SK-N-SH (cell line): ENCODE measurements around the gene PRR12. TPM values are rescaled to one million over a fixed set of nuclear protein-coding genes. Genes with fewer than 3 reads are reported as not detected.

Experiments
- CTCF ChIA-PET: fragments of 300-600, 350-600 bp; formaldehyde crosslinking; extraction: SDS; loops from one replicate; lab custom pipeline; 2021; lab: Yijun Ruan, JAX
- POLR2A ChIA-PET: fragments of 350-600 bp; sonication (Branson Sonifier 250); formaldehyde crosslinking; extraction: SDS; loops from one replicate; lab custom pipeline; 2020; ENCODE audit warnings: antibody characterized with exemption, inconsistent platforms; lab: Yijun Ruan, JAX
- DNase-seq: peaks from one replicate; pipeline ENCODE4 v3.0.0; 2012
- H2AFZ ChIP-seq: fragments of 200-600 bp; sonication (generic); 2 replicates; pipeline ENCODE4 v1.8.1; 2016; ENCODE audit warnings: antibody characterized with exemption, mild to moderate bottlenecking, low read depth
- H3F3A ChIP-seq: fragments of 200-600 bp; sonication (generic); replicated peaks from 2 replicates; pipeline ENCODE3; 2016; ENCODE audit warnings: antibody characterized with exemption, mild to moderate bottlenecking; ENCODE audit not compliant: insufficient read depth
- H3K27ac ChIP-seq, 2 experiments: fragments of 200-500 bp in 1 of 2; fragments of 200-600 bp in 1 of 2; sonication (Bioruptor generic) in 1 of 2; sonication (generic), shearing (Covaris generic) in 1 of 2; 2 replicates each; pipeline versions ENCODE4 v1.5.1 to v1.6.1; 2014 to 2016; ENCODE audit warnings: low read depth in 2 of 2, inconsistent platforms in 1 of 2, low read length in 1 of 2, mild to moderate bottlenecking in 1 of 2, mixed read lengths in 1 of 2
- H3K27me3 ChIP-seq: fragments of 200-600 bp; sonication (generic), shearing (Covaris generic); 2 replicates; pipeline ENCODE4 v1.6.1; 2016; ENCODE audit warnings: mixed run types; ENCODE audit not compliant: insufficient read depth
- H3K36me3 ChIP-seq, 2 experiments: fragments of 200-500 bp in 1 of 2; fragments of 200-600 bp in 1 of 2; sonication (Bioruptor generic) in 1 of 2; sonication (generic) in 1 of 2; replicated peaks in 1 of 2; 2 replicates each; pipeline versions ENCODE3 to v1.5.1; 2014 to 2016; ENCODE audit warnings: low read length in 1 of 2, mild to moderate bottlenecking in 1 of 2; ENCODE audit not compliant: insufficient read depth in 2 of 2, control insufficient read depth in 1 of 2
- H3K4me1 ChIP-seq, 2 experiments: fragments of 200-500 bp in 1 of 2; fragments of 200-600 bp in 1 of 2; sonication (Bioruptor generic) in 1 of 2; sonication (generic), shearing (Covaris generic) in 1 of 2; 2 replicates each; pipeline versions ENCODE4 v1.5.1 to v1.6.1; 2014 to 2016; ENCODE audit warnings: low read depth in 1 of 2, low read length in 1 of 2, mixed run types in 1 of 2; ENCODE audit not compliant: insufficient read depth in 2 of 2, control insufficient read depth in 1 of 2
- H3K4me2 ChIP-seq: fragments of 200-600 bp; sonication (generic), shearing (Covaris generic); 2 replicates; pipeline ENCODE4 v1.6.1; 2017; ENCODE audit warnings: mixed run types
- H3K4me3 ChIP-seq, 2 experiments: fragments of 200-500 bp in 1 of 2; fragments of 200-600 bp in 1 of 2; sonication (Bioruptor generic) in 1 of 2; sonication (generic), shearing (Covaris generic) in 1 of 2; 2 replicates each; pipeline versions ENCODE4 v1.5.1 to v1.8.1; 2014 to 2016; ENCODE audit warnings: low read depth in 2 of 2, inconsistent platforms in 1 of 2, low read length in 1 of 2, mild to moderate bottlenecking in 1 of 2, mixed read lengths in 1 of 2, moderate library complexity in 1 of 2
- H3K79me2 ChIP-seq: fragments of 200-600 bp; sonication (generic); 2 replicates; pipeline ENCODE4 v1.8.1; 2017; ENCODE audit warnings: mild to moderate bottlenecking; ENCODE audit not compliant: insufficient read depth
- H3K9ac ChIP-seq: fragments of 200-600 bp; sonication (generic); 2 replicates; pipeline ENCODE4 v1.6.1; 2017; ENCODE audit warnings: mixed run types
- H3K9me2 ChIP-seq: fragments of 200-600 bp; sonication (generic); 2 replicates; pipeline ENCODE4 v1.6.1; 2017; ENCODE audit warnings: mixed run types
- H3K9me3 ChIP-seq: fragments of 200-600 bp; sonication (generic); 2 replicates; pipeline ENCODE4 v1.6.1; 2017; ENCODE audit warnings: mixed run types, mild to moderate bottlenecking, moderate library complexity
- H4K20me1 ChIP-seq: fragments of 200-600 bp; sonication (generic); 2 replicates; pipeline ENCODE4 v1.6.1; 2017; ENCODE audit warnings: mild to moderate bottlenecking, mixed run types; ENCODE audit not compliant: insufficient read depth
- EZH2phosphoT487 ChIP-seq: fragments of 200-600 bp; sonication (generic); IDR thresholded peaks from 2 replicates; pipeline ENCODE4 v1.6.1; 2017; ENCODE audit warnings: low read depth, mixed run types, mild to moderate bottlenecking, antibody characterized with exemption, moderate library complexity, borderline replicate concordance
- FOXJ3 ChIP-seq: sonication (generic); formaldehyde crosslinking; IDR thresholded peaks from 2 replicates; pipeline ENCODE4 v1.5.1; 2020; ENCODE audit warnings: mild to moderate bottlenecking, missing genetic modification reagents
- FOXM1 ChIP-seq: IDR thresholded peaks from 2 replicates; pipeline ENCODE4 v1.4.0; 2012; ENCODE audit warnings: low read depth, mild to moderate bottlenecking
- GATA2 ChIP-seq: sonication (generic); formaldehyde crosslinking; IDR thresholded peaks from 2 replicates; pipeline ENCODE4 v1.5.0; 2020; ENCODE audit warnings: mild to moderate bottlenecking, missing genetic modification reagents
- MEF2A ChIP-seq: IDR thresholded peaks from 2 replicates; pipeline ENCODE4 v1.4.0; 2012; ENCODE audit warnings: low read depth, borderline replicate concordance
- MXI1 ChIP-seq: IDR thresholded peaks from 2 replicates; pipeline ENCODE4 v1.6.1; 2012; ENCODE audit warnings: mild to moderate bottlenecking, low read depth, low read length, improper control_type of control experiment
- NRF1 ChIP-seq: IDR thresholded peaks from 2 replicates; pipeline ENCODE4 v1.6.1; 2012; ENCODE audit warnings: low read depth, mild to moderate bottlenecking, low read length
- PBX3 ChIP-seq: IDR thresholded peaks from 2 replicates; pipeline ENCODE4; 2012
- POLR2AphosphoS5 ChIP-seq: IDR thresholded peaks from 2 replicates; pipeline ENCODE4 v1.6.1; 2012; ENCODE audit warnings: low read depth, low read length
- RFX5 ChIP-seq: IDR thresholded peaks from 2 replicates; pipeline ENCODE4 v1.6.1; 2012; ENCODE audit warnings: mild to moderate bottlenecking, improper control_type of control experiment, low read length
- SMC3 ChIP-seq: IDR thresholded peaks from 2 replicates; pipeline ENCODE4 v1.6.1; 2012; ENCODE audit warnings: low read depth, low read length, improper control_type of control experiment
- TCF12 ChIP-seq: IDR thresholded peaks from 2 replicates; pipeline ENCODE4 v1.4.0; 2012
- USF2 ChIP-seq: fragments of 150-350 bp; IDR thresholded peaks from 2 replicates; pipeline ENCODE4 v1.6.1; 2017; ENCODE audit warnings: antibody characterized with exemption, low read length, low read depth, borderline replicate concordance
- WGBS: methylation state at CpG from one replicate; pipeline ENCODE4 v1.1.6; 2017; ENCODE audit warnings: low lambda C conversion rate; 5-methylcytosine and 5-hydroxymethylcytosine counted together
- polyA plus RNA-seq, 3 experiments: library from polyadenylated mRNA; depleted of rRNA; stranded (reverse); fragments of >200 nt; gene quantifications; 2 replicates each; pipeline ENCODE4 v1.2.3, GENCODE V29; 2012
- TF ChIP-seq, protein P1 (sequence below): fragments of 150-350 bp; IDR thresholded peaks from 2 replicates; pipeline ENCODE4 v1.6.1; 2016; ENCODE audit warnings: mild to moderate bottlenecking, low read depth, low read length
- TF ChIP-seq, protein P2 (sequence below): IDR thresholded peaks from 2 replicates; pipeline ENCODE4 v1.6.1; 2012; ENCODE audit warnings: mild to moderate bottlenecking, low read depth, low read length, moderate library complexity
- TF ChIP-seq, protein P3 (sequence below): IDR thresholded peaks from 2 replicates; pipeline ENCODE4 v1.4.0; 2012; ENCODE audit warnings: low read depth

Gene PRR12
- polyA plus RNA-seq, 1 of the 3 experiments (the other 2 are of a cell fraction), result 1.7 TPM

DNA sequence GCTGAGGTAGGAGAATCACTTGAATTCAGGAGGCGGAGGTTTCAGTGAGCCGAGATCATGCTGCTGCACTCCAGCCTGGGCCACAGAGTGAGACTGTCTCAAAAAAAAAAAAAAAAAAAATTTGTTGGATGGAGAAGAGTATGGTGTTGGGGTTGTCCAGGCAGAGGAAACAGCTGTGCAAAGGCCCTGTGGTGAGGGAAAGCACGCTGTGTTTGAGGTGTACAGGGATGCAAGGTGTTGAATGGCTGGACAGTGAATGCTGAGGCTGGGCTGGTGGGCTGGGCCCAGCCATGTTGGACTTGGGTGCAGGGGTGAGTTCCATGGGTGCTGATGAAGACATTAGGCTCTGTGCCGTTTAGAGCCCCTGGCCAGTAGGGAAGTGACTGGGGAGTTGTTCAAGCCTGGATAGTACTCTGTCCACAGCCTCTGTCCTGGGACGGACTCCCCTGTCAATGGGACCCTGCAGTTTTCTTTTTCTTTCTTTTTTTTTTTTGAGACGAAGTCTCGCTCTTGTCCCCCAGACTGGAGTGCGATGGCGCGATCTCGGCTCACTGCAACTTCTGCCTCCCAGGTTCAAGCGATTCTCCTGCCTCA, 18.6 kb downstream of the PRR12 start:
- CTCF ChIA-PET, result interaction anchor here (0.9 kb wide), 1 partner anchor 63 kb away, joined by 4 read pairs; no protein-coding TSS in a partner anchor
- Histone ChIP-seq H3K27me3 (no peaks in the 10 kb centered on the region), H3K4me2 (no peak overlapping the region), H3K9me2 (no peaks in the 10 kb centered on the region), H4K20me1 (peaks cover 83% of the 10 kb centered on the region), H3K79me2 (peaks cover 94% of the 10 kb centered on the region)
- TF ChIP-seq FOXM1 (no peak), RFX5 (no peak), USF2 (no peak), TCF12 (no peak), MXI1 (no peak), POLR2AphosphoS5 (no peak)
- TF ChIP-seq, protein P1, sequence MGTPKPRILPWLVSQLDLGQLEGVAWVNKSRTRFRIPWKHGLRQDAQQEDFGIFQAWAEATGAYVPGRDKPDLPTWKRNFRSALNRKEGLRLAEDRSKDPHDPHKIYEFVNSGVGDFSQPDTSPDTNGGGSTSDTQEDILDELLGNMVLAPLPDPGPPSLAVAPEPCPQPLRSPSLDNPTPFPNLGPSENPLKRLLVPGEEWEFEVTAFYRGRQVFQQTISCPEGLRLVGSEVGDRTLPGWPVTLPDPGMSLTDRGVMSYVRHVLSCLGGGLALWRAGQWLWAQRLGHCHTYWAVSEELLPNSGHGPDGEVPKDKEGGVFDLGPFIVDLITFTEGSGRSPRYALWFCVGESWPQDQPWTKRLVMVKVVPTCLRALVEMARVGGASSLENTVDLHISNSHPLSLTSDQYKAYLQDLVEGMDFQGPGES, result no peak
- TF ChIP-seq, protein P2, sequence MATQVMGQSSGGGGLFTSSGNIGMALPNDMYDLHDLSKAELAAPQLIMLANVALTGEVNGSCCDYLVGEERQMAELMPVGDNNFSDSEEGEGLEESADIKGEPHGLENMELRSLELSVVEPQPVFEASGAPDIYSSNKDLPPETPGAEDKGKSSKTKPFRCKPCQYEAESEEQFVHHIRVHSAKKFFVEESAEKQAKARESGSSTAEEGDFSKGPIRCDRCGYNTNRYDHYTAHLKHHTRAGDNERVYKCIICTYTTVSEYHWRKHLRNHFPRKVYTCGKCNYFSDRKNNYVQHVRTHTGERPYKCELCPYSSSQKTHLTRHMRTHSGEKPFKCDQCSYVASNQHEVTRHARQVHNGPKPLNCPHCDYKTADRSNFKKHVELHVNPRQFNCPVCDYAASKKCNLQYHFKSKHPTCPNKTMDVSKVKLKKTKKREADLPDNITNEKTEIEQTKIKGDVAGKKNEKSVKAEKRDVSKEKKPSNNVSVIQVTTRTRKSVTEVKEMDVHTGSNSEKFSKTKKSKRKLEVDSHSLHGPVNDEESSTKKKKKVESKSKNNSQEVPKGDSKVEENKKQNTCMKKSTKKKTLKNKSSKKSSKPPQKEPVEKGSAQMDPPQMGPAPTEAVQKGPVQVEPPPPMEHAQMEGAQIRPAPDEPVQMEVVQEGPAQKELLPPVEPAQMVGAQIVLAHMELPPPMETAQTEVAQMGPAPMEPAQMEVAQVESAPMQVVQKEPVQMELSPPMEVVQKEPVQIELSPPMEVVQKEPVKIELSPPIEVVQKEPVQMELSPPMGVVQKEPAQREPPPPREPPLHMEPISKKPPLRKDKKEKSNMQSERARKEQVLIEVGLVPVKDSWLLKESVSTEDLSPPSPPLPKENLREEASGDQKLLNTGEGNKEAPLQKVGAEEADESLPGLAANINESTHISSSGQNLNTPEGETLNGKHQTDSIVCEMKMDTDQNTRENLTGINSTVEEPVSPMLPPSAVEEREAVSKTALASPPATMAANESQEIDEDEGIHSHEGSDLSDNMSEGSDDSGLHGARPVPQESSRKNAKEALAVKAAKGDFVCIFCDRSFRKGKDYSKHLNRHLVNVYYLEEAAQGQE, result no peak
- TF ChIP-seq, protein P3, sequence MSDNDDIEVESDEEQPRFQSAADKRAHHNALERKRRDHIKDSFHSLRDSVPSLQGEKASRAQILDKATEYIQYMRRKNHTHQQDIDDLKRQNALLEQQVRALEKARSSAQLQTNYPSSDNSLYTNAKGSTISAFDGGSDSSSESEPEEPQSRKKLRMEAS, result no peak
- TF ChIP-seq, all 33 proteins: peak for 0
- 93% methylated on average over 12 of the region's 12 CpGs for WGBS
- POLR2A ChIA-PET, result interaction anchor here (0.6 to 0.8 kb wide), 2 partner anchors 23 to 401 kb away, joined by 3 read pairs; no protein-coding TSS in a partner anchor
- Histone ChIP-seq H3K9ac (no peak overlapping the region), H3F3A (peaks cover 18% of the 10 kb centered on the region), H3K9me3 (no peaks in the 10 kb centered on the region), H3K36me3 (peaks cover 0 to 37% of the 10 kb centered on the region in 2 experiments), H3K27ac (no peak overlapping the region), H2AFZ (no peak overlapping the region), H3K4me1 (peaks cover 0 to 13% of the 10 kb centered on the region in 2 experiments; a peak in 3 of 4 replicates), H3K4me3 (no peak overlapping the region)
- no peak for DNase-seq

DNA sequence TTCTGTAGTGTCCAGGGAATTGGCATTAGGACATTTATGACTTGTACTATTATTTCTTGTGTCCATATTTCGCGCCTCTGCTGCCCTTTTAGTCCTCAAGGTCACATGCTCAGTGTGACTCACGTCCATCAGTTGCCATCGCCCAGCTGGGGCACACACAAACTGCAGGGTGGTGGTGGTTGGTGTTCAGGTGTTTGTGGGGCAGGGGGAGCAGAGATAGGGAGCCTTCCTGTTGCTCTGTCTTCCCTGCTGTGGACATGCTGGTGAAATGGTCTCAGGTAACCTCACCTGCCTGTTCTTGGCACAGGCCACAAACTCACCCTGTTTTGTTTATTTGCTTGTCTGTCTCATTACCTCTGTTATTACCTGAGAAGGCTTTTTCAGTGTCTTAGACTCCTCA, 22.4 kb downstream of the PRR12 start:
- H3K9ac ChIP-seq, result peak overlapping the region; percentile 37; the same call in 1 of the 2 replicates
- WGBS, result 72% methylated on average over 4 of the region's 4 CpGs

More for the DNA sequence above, 22.4 kb downstream of the PRR12 start:
- Histone ChIP-seq H4K20me1 (peaks cover 51% of the 10 kb centered on the region), H3K4me3 (no peak overlapping the region)
- TF ChIP-seq GATA2 (CRISPR knock-in tag), result no peak
- TF ChIP-seq NRF1, result no peak
- TF ChIP-seq MEF2A, result no peak
- TF ChIP-seq PBX3, result no peak
- TF ChIP-seq MXI1, result no peak
- TF ChIP-seq TCF12, result no peak
- no peak for TF ChIP-seq SMC3
- no peak for TF ChIP-seq EZH2phosphoT487
- TF ChIP-seq FOXJ3 (CRISPR knock-in tag), result no peak
- TF ChIP-seq, protein P1, result no peak
- TF ChIP-seq RFX5, result no peak
- TF ChIP-seq, all 33 proteins: peak for 0
- H3K27ac ChIP-seq, result peak overlapping the region in 1 of 2 experiments; percentile 74; a peak in 2 of 4 replicates
- H3K4me1 ChIP-seq, result peaks cover 0 to 14% of the 10 kb centered on the region in 2 experiments; a peak in 3 of 4 replicates
- H3K27me3 ChIP-seq, result no peaks in the 10 kb centered on the region
- ChIA-PET CTCF (no interaction called here), POLR2A (no interaction called here)
- DNase-seq, result no peak
- peaks cover 15% of the 10 kb centered on the region for H3F3A ChIP-seq
- no peaks in the 10 kb centered on the region for H3K9me3 ChIP-seq
- H2AFZ ChIP-seq, result no peak overlapping the region
- H3K36me3 ChIP-seq, result peaks cover 15 to 44% of the 10 kb centered on the region in 2 experiments
- peaks cover 81% of the 10 kb centered on the region for H3K79me2 ChIP-seq
- no peaks in the 10 kb centered on the region for H3K9me2 ChIP-seq
- peak overlapping the region; percentile 65 for H3K4me2 ChIP-seq
